GM06990 (cell line): ENCODE results near the gene RALGDS.

Source experiments
- DNase-seq: peaks from one replicate; pipeline ENCODE4 v3.0.0-alpha.2; 2011; ENCODE audit not compliant: insufficient read length; ENCODE audit errors: extremely low read depth
- H3K27me3 ChIP-seq: replicated peaks from 2 replicates; pipeline ENCODE4 v1.6.0; 2011; ENCODE audit warnings: low read length; ENCODE audit not compliant: control insufficient read depth, insufficient read depth
- H3K36me3 ChIP-seq: 2 replicates; pipeline ENCODE4 v1.5.1; 2011; ENCODE audit warnings: low read length; ENCODE audit not compliant: control insufficient read depth, insufficient read depth
- H3K4me3 ChIP-seq: replicated peaks from 2 replicates; pipeline ENCODE4 v1.5.1; 2011; ENCODE audit warnings: low read depth, mild to moderate bottlenecking, control low read depth, low read length
- CTCF ChIP-seq: IDR thresholded peaks from 2 replicates; pipeline ENCODE4 v1.5.1; 2011; ENCODE audit warnings: low read length, control low read depth, mild to moderate bottlenecking, inconsistent platforms; ENCODE audit not compliant: insufficient read depth, poor library complexity, severe bottlenecking

Gene RALGDS

DNA sequence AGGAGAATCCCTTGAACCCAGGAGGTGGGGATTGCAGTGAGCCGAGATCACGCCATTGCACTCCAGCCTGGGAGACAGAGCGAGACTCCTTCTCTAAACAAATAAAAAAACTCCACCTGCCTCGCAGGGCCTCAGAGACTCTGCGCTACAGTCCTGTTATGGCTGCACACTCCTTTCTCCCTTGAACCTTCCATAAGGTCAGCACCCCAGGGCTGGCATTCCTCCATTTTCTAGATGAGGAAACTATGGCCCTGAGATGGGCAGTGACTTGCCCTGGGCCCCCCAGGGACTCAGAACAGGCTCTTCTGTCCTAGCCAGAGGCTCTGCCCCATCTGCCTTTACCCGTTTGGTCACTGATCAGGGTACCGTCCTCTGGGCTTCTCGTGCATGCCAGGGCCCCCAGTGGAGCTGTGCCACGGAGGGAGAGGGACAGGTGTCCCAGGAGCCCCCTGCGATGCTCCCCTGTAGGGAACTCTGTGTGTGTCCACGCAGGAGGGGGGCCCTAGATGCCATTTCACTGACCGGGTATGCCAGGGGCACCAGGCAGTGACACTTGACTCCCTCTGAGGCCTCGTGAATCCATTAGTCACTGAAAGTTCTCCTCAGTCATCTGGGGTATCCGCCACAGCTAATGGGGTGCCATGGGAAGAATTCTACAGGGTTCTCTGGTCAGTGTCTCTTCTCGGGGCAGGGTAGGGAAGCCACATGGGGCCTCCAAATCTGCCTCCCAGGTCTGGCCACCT is 16.2 kb downstream of the RALGDS start:
- no peaks in the 10 kb centered on the region for H3K27me3 ChIP-seq
- TF ChIP-seq CTCF = no peak
- no peak for DNase-seq
- peaks cover 64% of the 10 kb centered on the region for H3K36me3 ChIP-seq
- H3K4me3 ChIP-seq = no peak overlapping the region

GRCh38 chr9:133103987-133104505 is 17.0 kb downstream of the RALGDS start:
- no peak for TF ChIP-seq CTCF
- H3K27me3 ChIP-seq = no peaks in the 10 kb centered on the region
- peaks cover 62% of the 10 kb centered on the region for H3K36me3 ChIP-seq
- DNase-seq = no peak
- H3K4me3 ChIP-seq = no peak overlapping the region

DNA sequence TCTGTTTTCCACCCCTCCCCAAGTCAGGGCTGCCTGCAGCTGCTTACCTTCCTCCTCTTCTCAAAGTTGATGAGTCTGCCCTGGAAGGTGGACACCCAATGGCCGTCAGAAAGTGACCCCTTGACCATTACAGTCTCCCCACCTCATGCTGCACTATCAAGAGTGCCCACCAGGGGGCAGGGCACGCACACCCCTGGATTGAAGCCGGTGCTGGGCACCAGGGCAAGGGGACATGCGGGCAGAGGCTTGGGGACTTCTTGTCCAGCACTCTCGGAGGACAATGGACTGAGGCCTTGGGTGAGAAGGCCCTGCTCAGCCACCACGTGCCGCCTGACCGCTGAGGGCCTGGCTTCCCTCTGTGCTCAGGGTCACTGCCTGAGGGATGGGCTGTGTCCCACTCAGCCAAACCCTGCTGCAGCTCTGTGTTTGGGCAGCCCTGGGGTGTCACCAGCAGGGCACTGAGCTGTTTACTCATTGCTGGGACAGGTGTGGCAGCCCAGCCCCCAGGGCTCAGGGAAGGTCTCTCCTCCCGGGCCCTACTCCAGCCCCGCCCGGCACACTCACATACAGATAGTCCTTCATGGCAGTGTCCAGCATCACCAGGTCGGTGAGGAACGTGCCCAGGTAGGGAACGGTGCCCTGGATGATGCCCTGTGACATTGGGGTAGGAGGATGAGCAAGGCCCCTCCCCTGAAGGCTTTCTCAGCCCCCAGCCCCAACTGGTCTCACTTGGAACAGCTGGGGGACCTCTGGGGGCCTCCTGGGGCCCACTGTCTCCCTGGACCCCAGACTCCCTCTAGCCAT is 17.7 kb downstream of the RALGDS start:
- no peak for DNase-seq
- peak; percentile 91 for TF ChIP-seq CTCF
- H3K36me3 ChIP-seq = peaks cover 62% of the 10 kb centered on the region
- no peaks in the 10 kb centered on the region for H3K27me3 ChIP-seq
- H3K4me3 ChIP-seq = no peak overlapping the region

DNA sequence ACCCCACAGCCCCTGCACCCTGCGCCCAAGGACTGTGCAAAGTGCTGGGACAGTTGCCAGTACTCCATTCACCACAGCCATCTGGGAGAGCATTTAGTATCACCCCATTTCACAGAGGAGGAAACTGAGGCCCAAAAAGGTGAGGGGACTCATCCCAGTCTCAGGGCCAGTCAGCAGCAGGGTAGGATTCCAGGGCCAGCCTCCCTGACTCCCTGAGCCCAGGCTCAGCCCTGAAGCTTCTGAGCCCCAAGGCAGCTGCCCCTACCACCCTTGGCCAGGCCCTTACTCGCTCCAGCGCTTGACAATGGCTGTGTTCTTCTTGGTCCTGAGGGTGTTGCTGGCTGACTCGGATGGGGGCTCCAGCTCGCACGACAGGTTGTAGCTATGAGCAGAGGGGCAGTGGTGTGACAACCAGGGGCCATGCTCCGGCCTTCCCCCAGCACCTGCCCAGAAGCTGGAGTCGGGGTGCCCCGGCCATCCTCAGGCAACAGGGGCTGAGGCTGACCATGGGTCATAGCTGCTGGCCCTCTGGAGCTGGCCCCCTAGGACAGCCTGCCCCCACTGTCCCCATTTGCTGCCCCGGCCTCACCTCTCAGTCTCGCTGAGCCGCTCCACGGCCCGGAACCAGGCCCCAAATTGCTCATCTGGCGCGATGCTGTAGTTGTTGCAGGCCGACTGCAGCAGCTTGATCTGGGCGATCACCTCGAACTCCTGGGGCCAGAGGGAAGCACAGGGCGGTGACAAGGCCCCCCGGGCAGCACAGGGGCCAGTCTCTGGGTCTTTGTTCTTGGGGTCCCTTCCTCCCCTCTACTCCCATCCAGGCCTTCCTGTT is 18.6 kb downstream of the RALGDS start:
- peaks cover 59% of the 10 kb centered on the region for H3K36me3 ChIP-seq
- DNase-seq = no peak
- no peak for TF ChIP-seq CTCF
- H3K27me3 ChIP-seq = no peaks in the 10 kb centered on the region
- H3K4me3 ChIP-seq = no peak overlapping the region

DNA sequence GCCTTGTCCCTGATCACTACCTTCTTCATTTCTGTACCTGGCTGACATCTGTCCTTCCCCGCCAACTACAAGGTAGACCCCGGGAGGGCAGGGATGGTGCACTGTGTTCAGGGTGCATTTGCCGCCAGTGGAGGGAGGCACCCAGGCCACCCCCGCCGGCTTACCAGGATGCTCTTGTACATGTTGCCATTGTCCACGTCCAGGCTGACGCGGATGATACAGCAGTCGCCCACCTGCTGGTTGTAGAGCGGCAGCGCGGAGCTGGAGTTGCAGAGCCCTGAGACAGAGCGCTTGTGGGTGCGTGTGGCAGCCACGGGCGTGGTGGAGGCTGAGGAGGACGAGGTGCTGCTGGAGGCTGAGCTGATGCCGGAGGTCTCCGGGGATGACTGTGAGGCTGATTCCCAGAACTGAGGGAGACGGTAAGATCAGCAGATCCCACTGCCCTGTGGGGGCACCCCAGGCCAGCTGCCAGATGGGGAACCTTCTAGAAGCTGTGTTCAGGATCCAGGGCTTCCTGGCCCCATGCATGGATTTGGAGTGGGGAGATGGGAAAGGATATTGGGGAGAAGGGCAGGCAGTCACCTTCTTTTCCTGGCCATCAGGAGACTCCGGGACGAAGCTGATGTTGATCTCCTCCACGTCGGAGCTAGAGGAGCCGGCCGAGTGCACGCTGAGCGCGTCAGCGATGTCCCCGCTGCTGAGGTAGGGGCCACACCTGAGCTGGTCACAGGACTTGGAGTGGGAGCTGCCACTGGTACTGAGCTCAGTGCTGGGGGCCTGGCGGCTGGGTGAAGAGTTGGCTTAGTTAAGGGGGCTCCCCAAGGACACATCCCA is 19.5 kb downstream of the RALGDS start:
- no peak for TF ChIP-seq CTCF
- H3K36me3 ChIP-seq = peaks cover 52% of the 10 kb centered on the region
- H3K27me3 ChIP-seq = no peaks in the 10 kb centered on the region
- DNase-seq = no peak
- H3K4me3 ChIP-seq = no peak overlapping the region
